ENCODE data around the gene PBLD.

PBLD gene

DNA sequence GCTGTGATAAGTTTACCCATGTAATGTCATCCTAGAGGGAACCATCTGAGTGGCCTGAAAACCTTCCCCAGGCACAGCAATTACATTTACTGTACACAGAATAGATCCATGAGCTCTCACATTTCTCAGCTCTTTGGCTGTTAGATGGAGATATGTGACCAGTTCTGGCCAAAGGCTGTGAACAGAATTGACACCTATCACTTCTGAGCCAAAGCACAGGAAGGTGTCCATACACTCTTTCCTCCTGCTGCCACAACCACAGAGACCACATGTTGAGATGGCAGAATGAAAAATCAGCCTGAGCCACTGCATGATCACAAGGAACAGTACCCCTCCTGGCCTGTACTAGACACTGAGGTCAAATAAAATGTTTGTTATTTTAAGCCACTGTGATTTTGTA lies 56.5 kb downstream of the PBLD start:
- Histone ChIP-seq H2AFZ (ENCODE audit: low read length) (no peak overlapping the region), H3K9ac (ENCODE audit: low read length) (no peak overlapping the region), H3K4me1 (ENCODE audit: low read length) (no peaks in the 10 kb centered on the region), H3K79me2 (ENCODE audit: low read length) (no peaks in the 10 kb centered on the region), H3K9me3 (replicated peaks; ENCODE audit: insufficient read depth, low read length) (no peaks in the 10 kb centered on the region), H3K9me2 (replicated peaks; ENCODE audit: insufficient read depth, low read length) (no peaks in the 10 kb centered on the region), H3K27ac (ENCODE audit: low read length) (no peak overlapping the region), H4K20me1 (ENCODE audit: insufficient read depth, low read length) (no peaks in the 10 kb centered on the region), H3K27me3 (replicated peaks; ENCODE audit: insufficient read depth, low read length) (no peaks in the 10 kb centered on the region), H3K4me3 (ENCODE audit: low read length) (no peak overlapping the region), H3K4me2 (ENCODE audit: low read depth, low read length) (no peak overlapping the region), H3F3A (ENCODE audit: insufficient read depth, low read length) (no peaks in the 10 kb centered on the region), H3K36me3 (replicated peaks; ENCODE audit: insufficient read depth, low read length) (no peaks in the 10 kb centered on the region)
- no peak for DNase-seq
- TF ChIP-seq EZH2phosphoT487 (IDR thresholded peaks at IDR 0.05; ENCODE audit: low read length) (no peak), EZH2 (optimal IDR thresholded peaks at IDR 0.05; ENCODE audit: low read depth, low read length) (no peak)
- TF ChIP-seq, protein P1, sequence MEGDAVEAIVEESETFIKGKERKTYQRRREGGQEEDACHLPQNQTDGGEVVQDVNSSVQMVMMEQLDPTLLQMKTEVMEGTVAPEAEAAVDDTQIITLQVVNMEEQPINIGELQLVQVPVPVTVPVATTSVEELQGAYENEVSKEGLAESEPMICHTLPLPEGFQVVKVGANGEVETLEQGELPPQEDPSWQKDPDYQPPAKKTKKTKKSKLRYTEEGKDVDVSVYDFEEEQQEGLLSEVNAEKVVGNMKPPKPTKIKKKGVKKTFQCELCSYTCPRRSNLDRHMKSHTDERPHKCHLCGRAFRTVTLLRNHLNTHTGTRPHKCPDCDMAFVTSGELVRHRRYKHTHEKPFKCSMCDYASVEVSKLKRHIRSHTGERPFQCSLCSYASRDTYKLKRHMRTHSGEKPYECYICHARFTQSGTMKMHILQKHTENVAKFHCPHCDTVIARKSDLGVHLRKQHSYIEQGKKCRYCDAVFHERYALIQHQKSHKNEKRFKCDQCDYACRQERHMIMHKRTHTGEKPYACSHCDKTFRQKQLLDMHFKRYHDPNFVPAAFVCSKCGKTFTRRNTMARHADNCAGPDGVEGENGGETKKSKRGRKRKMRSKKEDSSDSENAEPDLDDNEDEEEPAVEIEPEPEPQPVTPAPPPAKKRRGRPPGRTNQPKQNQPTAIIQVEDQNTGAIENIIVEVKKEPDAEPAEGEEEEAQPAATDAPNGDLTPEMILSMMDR (IDR thresholded peaks at IDR 0.05; ENCODE audit: low read length), result no peak

DNA sequence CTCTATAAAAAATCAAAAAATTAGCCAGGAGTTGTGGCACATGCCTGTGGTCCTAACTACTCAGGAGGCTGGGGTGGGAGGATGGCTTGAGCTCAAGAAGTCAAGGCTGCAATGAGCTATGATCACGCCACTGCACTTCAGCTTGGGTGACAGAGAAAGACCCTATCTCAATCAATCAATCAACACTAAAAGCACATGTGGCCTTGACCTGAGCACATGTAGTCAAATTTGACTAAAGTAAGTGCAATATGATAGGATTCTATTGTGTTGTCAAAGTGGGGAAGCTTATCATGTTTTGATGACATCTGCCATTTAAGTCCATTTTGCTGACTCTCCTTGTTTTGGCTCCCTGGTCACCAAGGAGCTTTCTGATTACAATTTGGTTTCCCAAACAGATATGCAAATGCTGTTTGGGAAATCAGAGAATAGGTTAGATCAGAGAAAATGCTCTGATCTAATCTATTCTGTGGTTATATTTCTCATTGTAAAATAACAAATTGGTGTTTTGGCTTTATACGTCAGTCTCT lies 57.1 kb downstream of the PBLD start:
- Histone ChIP-seq H3K9me2 (replicated peaks; ENCODE audit: insufficient read depth, low read length) (no peaks in the 10 kb centered on the region), H3K9ac (ENCODE audit: low read length) (no peak overlapping the region)

DNA sequence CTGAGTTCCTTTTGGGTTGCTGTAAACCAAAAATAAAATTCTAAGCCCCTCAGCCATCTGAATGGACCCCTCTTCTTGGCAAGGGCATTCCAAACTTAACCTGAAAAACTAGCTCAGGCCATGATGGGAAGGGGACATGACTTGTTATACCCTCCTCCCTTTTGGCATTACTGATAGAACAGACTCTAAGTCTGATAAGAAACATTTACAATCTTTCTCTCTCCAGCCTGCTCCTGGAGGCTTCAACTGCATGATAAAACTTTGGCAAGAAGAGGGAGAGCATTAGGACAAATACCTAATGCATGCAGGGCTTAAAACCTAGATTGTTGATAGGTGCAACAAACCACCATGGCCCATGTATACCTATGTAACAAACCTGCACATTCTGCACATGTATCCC lies 59.9 kb downstream of the PBLD start:
- H3K27me3 ChIP-seq (replicated peaks; ENCODE audit: insufficient read depth, low read length), result no peaks in the 10 kb centered on the region
- no peaks in the 10 kb centered on the region for H4K20me1 ChIP-seq (ENCODE audit: insufficient read depth, low read length)
- H3F3A ChIP-seq (ENCODE audit: insufficient read depth, low read length), result no peaks in the 10 kb centered on the region
- H3K79me2 ChIP-seq (ENCODE audit: low read length), result no peaks in the 10 kb centered on the region
- no peak overlapping the region for H2AFZ ChIP-seq (ENCODE audit: low read length)
- no peaks in the 10 kb centered on the region for H3K9me2 ChIP-seq (replicated peaks; ENCODE audit: insufficient read depth, low read length)
- DNase-seq, result no peak
- no peak overlapping the region for H3K4me2 ChIP-seq (ENCODE audit: low read depth, low read length)
- H3K27ac ChIP-seq (ENCODE audit: low read length), result no peak overlapping the region
- no peak overlapping the region for H3K4me3 ChIP-seq (ENCODE audit: low read length)
- no peaks in the 10 kb centered on the region for H3K4me1 ChIP-seq (ENCODE audit: low read length)
- no peaks in the 10 kb centered on the region for H3K9me3 ChIP-seq (replicated peaks; ENCODE audit: insufficient read depth, low read length)
- no peak overlapping the region for H3K9ac ChIP-seq (ENCODE audit: low read length)
- TF ChIP-seq, protein P1 (IDR thresholded peaks at IDR 0.05; ENCODE audit: low read length), result no peak
- TF ChIP-seq EZH2 (optimal IDR thresholded peaks at IDR 0.05; ENCODE audit: low read depth, low read length), result no peak
- TF ChIP-seq EZH2phosphoT487 (IDR thresholded peaks at IDR 0.05; ENCODE audit: low read length), result no peak
- no peaks in the 10 kb centered on the region for H3K36me3 ChIP-seq (replicated peaks; ENCODE audit: insufficient read depth, low read length)

More for the DNA sequence above, 57.1 kb downstream of the PBLD start:
- Histone ChIP-seq H3K9me3 (replicated peaks; ENCODE audit: insufficient read depth, low read length) (no peaks in the 10 kb centered on the region), H3K27ac (ENCODE audit: low read length) (no peak overlapping the region), H2AFZ (ENCODE audit: low read length) (no peak overlapping the region), H3K27me3 (replicated peaks; ENCODE audit: insufficient read depth, low read length) (no peaks in the 10 kb centered on the region), H3F3A (ENCODE audit: insufficient read depth, low read length) (no peaks in the 10 kb centered on the region), H3K79me2 (ENCODE audit: low read length) (no peaks in the 10 kb centered on the region), H3K4me3 (ENCODE audit: low read length) (no peak overlapping the region), H3K4me2 (ENCODE audit: low read depth, low read length) (no peak overlapping the region), H4K20me1 (ENCODE audit: insufficient read depth, low read length) (no peaks in the 10 kb centered on the region), H3K4me1 (ENCODE audit: low read length) (no peaks in the 10 kb centered on the region), H3K36me3 (replicated peaks; ENCODE audit: insufficient read depth, low read length) (no peaks in the 10 kb centered on the region)
- DNase-seq, result no peak
- TF ChIP-seq EZH2 (optimal IDR thresholded peaks at IDR 0.05; ENCODE audit: low read depth, low read length) (no peak), EZH2phosphoT487 (IDR thresholded peaks at IDR 0.05; ENCODE audit: low read length) (no peak)
- TF ChIP-seq, protein P1 (IDR thresholded peaks at IDR 0.05; ENCODE audit: low read length), result no peak
